Measurements from ENCODE around the gene ADK. TPM values are rescaled to one million over a fixed set of nuclear protein-coding genes. Genes with fewer than 3 reads are reported as not detected.

The ADK gene
- total RNA-seq, 2 donors from 2014 or later, result 21.2 to 21.5 TPM

DNA sequence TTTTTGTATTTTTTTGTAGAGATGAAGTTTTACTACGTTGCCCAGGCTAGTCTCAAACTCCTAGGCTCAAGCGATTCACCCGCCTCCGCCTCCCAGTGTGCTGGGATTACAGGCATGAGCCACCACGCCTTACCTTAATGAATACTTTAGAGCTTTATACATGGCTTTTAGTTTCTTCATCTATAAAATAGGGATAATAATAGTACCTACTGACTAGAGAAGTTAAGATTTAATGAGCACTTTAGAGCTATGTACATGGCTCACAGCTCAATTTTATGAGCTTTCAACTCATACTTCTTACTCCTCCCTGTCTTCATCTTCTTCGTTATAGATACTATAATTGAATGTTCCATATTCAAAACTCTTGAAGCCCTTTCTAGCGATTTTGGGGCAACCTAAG is 445.7 kb downstream of the ADK start:
- DNase-seq (ENCODE audit: low spot score), result no peak
- intact Hi-C loops (cut with DNase I), result no loop called here

DNA sequence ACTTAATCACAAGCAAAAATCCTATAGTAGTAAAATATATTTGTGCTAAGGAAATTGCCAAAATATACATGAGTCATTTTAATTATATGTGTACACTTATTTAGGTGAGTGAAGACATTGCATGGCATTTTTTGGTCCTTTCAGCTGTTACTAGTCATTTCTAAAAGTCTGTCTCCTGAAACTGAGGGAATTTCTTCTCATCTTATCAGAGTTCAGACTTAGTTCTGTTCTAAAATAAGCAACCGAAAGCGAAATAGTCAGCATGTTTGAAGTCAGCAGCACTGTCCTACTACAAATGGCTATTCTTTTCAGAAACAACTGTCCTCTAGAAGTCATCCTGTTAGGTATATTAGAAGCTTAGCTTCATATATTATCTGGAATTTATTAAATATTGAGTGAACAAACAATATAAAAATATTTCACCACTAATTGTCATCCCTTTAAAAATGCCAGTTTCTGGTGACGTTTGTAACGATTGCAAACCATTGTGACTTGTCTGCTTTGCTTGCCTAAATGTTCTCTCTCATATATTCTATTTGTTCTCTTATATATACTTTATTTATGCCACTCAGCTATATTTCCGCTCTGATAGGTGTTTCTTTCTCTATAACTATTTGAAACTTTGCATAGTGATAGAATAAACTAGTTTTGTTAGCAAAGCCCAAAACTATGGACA is 448.0 kb downstream of the ADK start:
- DNase-seq (ENCODE audit: low spot score), result no peak
- intact Hi-C loops (cut with DNase I), result no loop called here

GRCh38 chr10:74599672-74600071 is 448.7 kb downstream of the ADK start:
- DNase-seq (ENCODE audit: low spot score), result no peak
- intact Hi-C loops (cut with DNase I), result no loop called here

DNA sequence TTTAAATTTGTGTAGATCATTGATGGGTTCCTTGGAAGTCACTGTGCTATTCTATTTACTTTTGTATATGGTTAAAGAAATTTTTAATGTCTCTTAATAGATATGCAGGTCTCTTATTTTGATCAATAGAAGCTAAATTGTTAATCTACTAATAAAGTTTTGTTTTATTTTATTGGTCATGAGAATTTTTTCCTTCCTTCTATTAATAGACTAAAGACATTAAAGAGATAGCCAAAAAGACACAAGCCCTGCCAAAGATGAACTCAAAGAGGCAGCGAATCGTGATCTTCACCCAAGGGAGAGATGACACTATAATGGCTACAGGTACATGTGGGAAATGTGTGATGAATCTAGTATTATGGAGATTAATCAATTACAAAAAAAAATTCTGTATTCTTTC is 449.1 kb downstream of the ADK start:
- DNase-seq (ENCODE audit: low spot score), result no peak
- intact Hi-C loops (cut with DNase I), result no loop called here

DNA sequence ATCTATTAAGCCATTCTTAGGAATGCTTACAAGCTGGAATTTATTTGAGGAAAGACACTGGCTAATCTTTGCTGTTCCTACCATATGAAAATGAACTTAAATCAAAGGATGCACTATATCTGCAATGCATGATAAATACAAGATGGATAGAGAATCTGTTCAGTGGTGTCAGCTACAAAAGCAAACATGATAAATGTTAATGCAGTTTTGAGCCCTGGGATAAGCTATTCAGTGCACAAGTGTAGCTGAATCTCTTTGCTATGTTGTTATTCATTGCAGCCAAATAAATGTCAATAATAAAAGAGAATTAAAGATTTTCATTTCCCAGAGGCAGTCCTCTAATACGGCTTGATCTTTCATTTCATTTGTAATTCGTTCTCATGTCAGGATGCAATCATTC is 451.6 kb downstream of the ADK start:
- DNase-seq (ENCODE audit: low spot score), result no peak
- intact Hi-C loops (cut with DNase I), result no loop called here

GRCh38 chr10:74610299-74610698 is 459.3 kb downstream of the ADK start:
- no peak for DNase-seq (ENCODE audit: low spot score)
- intact Hi-C loops (cut with DNase I), result no loop called here

GRCh38 chr10:74612195-74612594 is 461.2 kb downstream of the ADK start:
- no peak for DNase-seq (ENCODE audit: low spot score)
- intact Hi-C loops (cut with DNase I), result no loop called here

- intact Hi-C loops (cut with DNase I), result no loop called here
- no peak for DNase-seq (ENCODE audit: low spot score)
Observed at GRCh38 chr10:74620626-74621025, 469.6 kb downstream of the ADK start.

- no peak for DNase-seq (ENCODE audit: low spot score)
- intact Hi-C loops (cut with DNase I), result no loop called here
Observed at GRCh38 chr10:74623786-74624185, 472.8 kb downstream of the ADK start.

- intact Hi-C loops (cut with DNase I), result no loop called here
- DNase-seq (ENCODE audit: low spot score), result no peak
Observed at GRCh38 chr10:74624501-74624900, 473.5 kb downstream of the ADK start.

DNA sequence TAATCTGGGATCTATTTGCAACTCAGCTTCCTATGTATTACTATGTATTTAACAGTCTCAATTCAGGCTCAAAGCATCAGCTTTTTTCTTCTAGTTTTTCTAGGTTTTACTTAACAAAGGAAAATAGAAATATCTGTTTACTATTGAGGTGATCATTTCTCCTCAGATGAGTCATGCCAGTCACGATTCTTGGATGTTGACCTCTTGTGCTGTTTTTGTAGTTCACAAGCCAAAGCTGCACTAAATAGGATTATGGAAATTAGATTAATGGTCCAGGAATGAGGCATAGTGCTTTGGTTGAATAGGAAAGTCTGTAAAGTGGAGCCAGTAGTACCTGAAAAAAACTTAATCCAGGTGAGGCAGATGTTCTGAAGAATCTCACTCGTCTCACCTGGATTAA is 477.1 kb downstream of the ADK start:
- intact Hi-C loops (cut with DNase I), result no loop called here
- DNase-seq (ENCODE audit: low spot score), result no peak

- intact Hi-C loops (cut with DNase I), result no loop called here
- no peak for DNase-seq (ENCODE audit: low spot score)
Observed at GRCh38 chr10:74634995-74635536, 484.0 kb downstream of the ADK start.

- intact Hi-C loops (cut with DNase I), result no loop called here
- no peak for DNase-seq (ENCODE audit: low spot score)
Observed at GRCh38 chr10:74635655-74636054, 484.6 kb downstream of the ADK start.

DNA sequence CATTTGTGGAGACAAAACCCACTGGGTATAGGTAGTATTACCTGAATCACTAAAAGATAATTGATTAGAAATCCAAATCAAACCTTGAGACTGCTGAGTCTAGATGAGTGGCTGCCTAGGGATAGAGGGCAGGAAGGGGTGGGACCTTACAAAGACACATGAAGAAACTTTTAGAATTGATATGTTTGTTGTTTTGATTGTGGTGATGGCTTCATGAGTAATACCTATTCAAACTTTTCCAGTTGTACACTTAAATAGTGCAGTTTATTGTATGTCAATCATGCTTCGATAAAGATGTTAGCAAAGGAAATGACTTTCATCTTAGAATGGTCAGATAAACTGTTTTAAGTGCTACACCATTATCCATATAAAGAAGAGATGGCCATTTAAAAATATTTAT is 486.7 kb downstream of the ADK start:
- intact Hi-C loops (cut with DNase I), result no loop called here
- no peak for DNase-seq (ENCODE audit: low spot score)

DNA sequence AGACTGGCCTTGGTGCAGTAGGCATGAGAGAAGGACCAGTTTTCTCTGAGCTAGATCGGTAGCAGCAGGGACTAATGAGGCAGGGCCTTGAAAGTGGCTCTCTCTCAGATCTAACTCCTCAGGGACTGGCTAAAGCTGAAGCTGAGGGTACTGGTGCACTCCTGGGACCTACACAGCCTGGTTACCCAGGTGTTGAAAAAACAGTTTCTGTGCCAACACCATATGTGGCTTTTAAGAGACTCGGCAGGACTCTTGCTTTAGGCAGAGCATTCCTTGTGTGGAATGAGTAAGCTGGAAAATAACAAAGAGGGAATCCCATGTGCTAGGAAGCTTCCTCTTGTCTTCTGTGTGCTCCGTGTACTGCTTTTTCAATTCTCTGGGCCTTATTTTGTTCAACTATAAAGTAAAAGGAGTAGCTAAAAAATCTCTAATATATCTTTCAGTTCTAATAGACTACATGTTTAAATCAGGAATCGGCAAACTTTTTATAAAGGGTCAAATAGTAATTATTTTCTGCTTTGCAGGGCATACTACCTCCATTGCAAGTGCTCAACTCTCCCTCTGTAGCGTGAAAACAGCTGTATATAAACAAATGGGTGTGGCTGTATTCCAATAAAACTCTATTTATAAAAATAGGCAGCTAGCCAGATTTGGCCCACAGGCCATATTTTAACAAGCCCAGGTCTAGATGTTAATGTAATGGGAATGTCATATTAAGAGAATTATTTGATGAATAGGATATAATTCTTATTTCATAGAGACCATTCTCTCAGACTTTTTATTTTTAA is 489.3 kb downstream of the ADK start:
- intact Hi-C loops (cut with DNase I), result no loop called here
- no peak for DNase-seq (ENCODE audit: low spot score)

- intact Hi-C loops (cut with DNase I), result no loop called here
- DNase-seq (ENCODE audit: low spot score), result no peak
Observed at GRCh38 chr10:74641659-74642058, 490.6 kb downstream of the ADK start.

- intact Hi-C loops (cut with DNase I), result no loop called here
- no peak for DNase-seq (ENCODE audit: low spot score)
Observed at GRCh38 chr10:74642901-74643595, 492.0 kb downstream of the ADK start.

DNA sequence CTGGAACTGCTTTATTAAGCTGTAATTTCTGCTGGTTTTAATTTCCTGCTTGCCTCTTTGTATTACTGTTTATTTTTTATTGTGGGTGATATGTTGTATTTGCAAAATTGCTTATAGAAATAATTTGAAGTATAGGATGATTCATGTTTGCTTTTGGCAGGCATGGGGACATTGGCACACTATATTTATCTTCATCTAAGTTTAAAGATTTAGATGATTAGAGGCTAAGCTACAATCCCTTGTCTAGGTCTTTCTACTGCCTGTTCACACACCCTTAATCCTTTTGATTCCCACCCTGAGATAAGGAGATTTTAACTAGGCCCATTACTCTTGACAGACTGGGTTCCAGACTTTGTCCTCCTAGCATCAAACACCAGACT is 492.6 kb downstream of the ADK start:
- DNase-seq (ENCODE audit: low spot score), result no peak
- intact Hi-C loops (cut with DNase I), result no loop called here

DNA sequence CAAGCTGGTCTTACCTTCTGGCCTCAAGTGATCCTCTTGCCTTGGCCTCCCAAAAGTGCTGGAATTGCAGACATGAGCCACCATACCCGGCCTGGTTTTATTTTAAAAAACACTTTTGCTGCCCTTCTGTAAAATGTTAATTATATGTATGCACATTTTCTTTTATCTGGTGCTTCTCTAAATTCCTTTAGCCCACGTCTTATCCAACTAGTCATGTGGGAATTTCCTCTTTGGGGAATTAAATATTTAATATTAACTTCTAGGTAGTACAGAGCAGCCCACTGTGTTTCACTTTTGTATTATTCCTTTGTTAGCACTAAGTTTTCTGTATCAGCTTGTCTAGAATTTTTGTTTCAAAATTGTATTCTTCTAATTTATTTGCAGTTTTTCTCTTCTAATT is 493.7 kb downstream of the ADK start:
- DNase-seq (ENCODE audit: low spot score), result no peak
- intact Hi-C loops (cut with DNase I), result no loop called here

DNA sequence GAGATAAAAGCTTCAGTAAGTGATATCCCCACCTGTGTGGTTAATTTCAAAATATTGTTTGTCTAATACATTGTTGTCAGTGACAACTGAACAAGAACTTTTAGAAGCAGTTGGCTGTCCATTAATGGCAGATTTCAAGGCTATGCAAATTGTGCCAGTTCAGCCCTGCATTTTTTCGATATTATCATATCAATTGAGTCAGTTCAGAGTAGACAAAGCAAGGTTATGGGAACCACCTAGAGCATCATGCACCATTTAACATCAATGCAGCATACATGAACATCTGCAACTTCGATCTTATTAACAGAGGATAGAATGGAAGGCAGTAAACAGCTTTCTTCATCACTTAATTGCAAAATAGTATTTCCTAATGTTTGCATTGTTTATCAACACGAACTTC is 494.7 kb downstream of the ADK start:
- intact Hi-C loops (cut with DNase I), result no loop called here
- no peak for DNase-seq (ENCODE audit: low spot score)

Data from posterior vena cava (tissue), 2 donors.